ENCODE data around the gene CCNG2.

CCNG2 gene

GRCh38 chr4:77179519-77179918, 22.5 kb downstream of the CCNG2 start:
- DNase-seq, result no peak

GRCh38 chr4:77181720-77182119, 24.7 kb downstream of the CCNG2 start:
- no peak for DNase-seq

GRCh38 chr4:77183777-77184420, 26.9 kb downstream of the CCNG2 start:
- no peak for DNase-seq

GRCh38 chr4:77184974-77185373, 28.0 kb downstream of the CCNG2 start:
- DNase-seq, result no peak

GRCh38 chr4:77185686-77186085, 28.7 kb downstream of the CCNG2 start:
- DNase-seq, result no peak

GRCh38 chr4:77187322-77187721, 30.3 kb downstream of the CCNG2 start:
- DNase-seq, result no peak

- no peak for DNase-seq
Measured at GRCh38 chr4:77188498-77189220, 31.7 kb downstream of the CCNG2 start.

GRCh38 chr4:77189412-77189811, 32.4 kb downstream of the CCNG2 start:
- DNase-seq, result no peak

- no peak for DNase-seq
Measured at GRCh38 chr4:77190053-77190452, 33.0 kb downstream of the CCNG2 start.

- DNase-seq, result no peak
Measured at GRCh38 chr4:77193046-77193445, 36.0 kb downstream of the CCNG2 start.

GRCh38 chr4:77193511-77194102, 36.6 kb downstream of the CCNG2 start:
- DNase-seq, result peak; percentile 91

GRCh38 chr4:77194366-77194765, 37.4 kb downstream of the CCNG2 start:
- peak; percentile 34 for DNase-seq

- DNase-seq, result no peak
Measured at GRCh38 chr4:77194989-77195388, 38.0 kb downstream of the CCNG2 start.

GRCh38 chr4:77196866-77197265, 39.9 kb downstream of the CCNG2 start:
- peak; percentile 80 for DNase-seq

- no peak for DNase-seq
Measured at GRCh38 chr4:77197361-77197760, 40.4 kb downstream of the CCNG2 start.

GRCh38 chr4:77197831-77198230, 40.8 kb downstream of the CCNG2 start:
- peak; percentile 28 for DNase-seq

- no peak for DNase-seq
Measured at GRCh38 chr4:77199276-77199675, 42.3 kb downstream of the CCNG2 start.

GRCh38 chr4:77199701-77200100, 42.7 kb downstream of the CCNG2 start:
- no peak for DNase-seq

- no peak for DNase-seq
Measured at GRCh38 chr4:77201343-77201742, 44.3 kb downstream of the CCNG2 start.

GRCh38 chr4:77201857-77202256, 44.9 kb downstream of the CCNG2 start:
- no peak for DNase-seq

- no peak for DNase-seq
Measured at GRCh38 chr4:77202491-77202890, 45.5 kb downstream of the CCNG2 start.

- DNase-seq, result peak; percentile 88
Measured at GRCh38 chr4:77203380-77204197, 46.6 kb downstream of the CCNG2 start.

- no peak for DNase-seq
Measured at GRCh38 chr4:77204621-77205020, 47.6 kb downstream of the CCNG2 start.
